ENCODE measurements around the gene ELN. TPM values are rescaled to one million over a fixed set of nuclear protein-coding genes. Genes with fewer than 3 reads are reported as not detected.

ELN gene
- total and polyA plus RNA-seq, 2 of the 8 experiments (the other 6 are each of a cell fraction or from before 2014, with no cell fraction given) = 5.1 to 5.6 TPM

DNA sequence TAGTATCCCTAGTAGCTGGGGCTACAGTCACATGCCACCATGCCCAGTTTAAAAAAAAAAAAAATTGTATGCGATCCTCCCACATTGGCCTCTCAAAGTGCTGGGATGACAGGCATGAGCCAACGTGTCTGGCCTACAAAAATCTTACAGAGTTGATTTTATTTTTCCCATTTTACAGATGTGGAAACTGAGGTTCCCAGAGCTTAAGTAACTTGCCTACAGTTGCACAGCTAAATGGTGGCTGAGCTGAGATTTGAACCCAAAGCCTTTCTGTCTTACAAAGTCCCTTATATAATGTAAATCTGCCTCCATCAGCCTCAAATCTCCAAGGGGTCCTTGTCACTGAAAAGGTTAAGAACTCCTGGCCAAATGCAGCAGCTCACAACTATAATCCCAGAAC lies 31.1 kb downstream of the ELN start:
- Histone ChIP-seq H3K4me3 (ENCODE audit: extremely low read depth in 1 of 4, insufficient read depth in 2 of 4, low read depth in 3 of 4, low read length in 4 of 4) (no peak overlapping the region), H4K5ac (ENCODE audit: insufficient read length, low read depth, low read length) (no peak overlapping the region), H3K4me1 (replicated peaks in 1 of 4; ENCODE audit: control insufficient read depth in 3 of 4, insufficient read depth in 4 of 4, low read length in 3 of 4) (no peaks in the 10 kb centered on the region; a peak in 1 of 7 replicates), H3K27ac (ENCODE audit: low read depth, low read length) (no peak overlapping the region), H4K20me1 (replicated peaks in 1 of 2; ENCODE audit: control insufficient read depth in 1 of 2, insufficient read depth in 2 of 2, low read length in 2 of 2) (no peaks in the 10 kb centered on the region), H3K79me2 (ENCODE audit: control insufficient read depth in 1 of 2, insufficient read depth in 2 of 2, low read length in 2 of 2) (no peaks in the 10 kb centered on the region), H3K4me2 (ENCODE audit: insufficient read depth in 1 of 2, low read depth in 2 of 2, low read length in 2 of 2) (no peak overlapping the region), H3K23ac (ENCODE audit: insufficient read length) (no peak overlapping the region), H3K4ac (replicated peaks; ENCODE audit: insufficient read length, low read depth, low read length) (no peak overlapping the region), H4K8ac (ENCODE audit: extremely low read depth, insufficient read depth, low read length) (no peak overlapping the region), H2AFZ (ENCODE audit: low read length) (no peak overlapping the region), H2BK120ac (replicated peaks; ENCODE audit: low read depth, low read length) (no peak overlapping the region), H3K23me2 (ENCODE audit: low read depth, low read length) (no peaks in the 10 kb centered on the region), H3K27me3 (replicated peaks in 1 of 4; ENCODE audit: control insufficient read depth in 3 of 4, extremely low read depth in 1 of 4, insufficient read depth in 3 of 4, low read length in 3 of 4) (peaks cover 0 to 3% (median 0%) of the 10 kb centered on the region in 4 experiments; a peak in 1 of 7 replicates), H4K91ac (replicated peaks; ENCODE audit: insufficient read length, low read length) (no peak overlapping the region), H3K79me1 (ENCODE audit: low read depth, low read length) (no peaks in the 10 kb centered on the region), H3K9ac (replicated peaks in 1 of 4; ENCODE audit: extremely low read depth in 1 of 4, low read depth in 3 of 4, low read length in 3 of 4) (no peak overlapping the region), H3K36me3 (ENCODE audit: control insufficient read depth in 2 of 4, insufficient read depth in 4 of 4, low read length in 3 of 4) (no peaks in the 10 kb centered on the region), H3K56ac (replicated peaks; ENCODE audit: insufficient read length, low read depth, low read length) (no peak overlapping the region), H2BK20ac (ENCODE audit: low read length) (no peak overlapping the region), H2BK12ac (ENCODE audit: low read depth, low read length) (no peak overlapping the region), H2AK5ac (ENCODE audit: low read depth, low read length) (no peak overlapping the region), H2BK15ac (ENCODE audit: low read length) (no peak overlapping the region), H3K9me3 (ENCODE audit: insufficient read depth in 2 of 2, low read depth in 1 of 2, low read length in 1 of 2) (no peaks in the 10 kb centered on the region), H3K14ac (ENCODE audit: insufficient read length) (no peak overlapping the region), H2BK5ac (ENCODE audit: low read depth, low read length) (no peak overlapping the region), H3K18ac (ENCODE audit: extremely low read depth, low read length) (no peak overlapping the region)
- 94% methylated on average over 2 of the region's 2 CpGs; no CpG with 5 or more reads in 1 of the 2 experiments for WGBS, 2 experiments (ENCODE audit: extremely low coverage in 1 of 2, insufficient coverage in 1 of 2, insufficient read length in 1 of 2, insufficient replicate concordance in 2 of 2, low coverage in 1 of 2, low lambda C conversion rate in 2 of 2, missing lambda C conversion rate in 1 of 2)
- POLR2A ChIA-PET (ENCODE audit: partially characterized antibody) = interaction anchor here (0.7 to 1.6 kb wide), 2 partner anchors 11 to 25 kb away, joined by 3 to 5 read pairs; partner anchors contain the start of gene LIMK1
- CTCF ChIA-PET (ENCODE audit: partially characterized antibody) = interaction anchor here (0.5 to 3.6 kb wide), 7 partner anchors 10 to 444 kb away, joined by 3 to 12 read pairs (median 4); no protein-coding TSS in a partner anchor
- TF ChIP-seq, protein P1, sequence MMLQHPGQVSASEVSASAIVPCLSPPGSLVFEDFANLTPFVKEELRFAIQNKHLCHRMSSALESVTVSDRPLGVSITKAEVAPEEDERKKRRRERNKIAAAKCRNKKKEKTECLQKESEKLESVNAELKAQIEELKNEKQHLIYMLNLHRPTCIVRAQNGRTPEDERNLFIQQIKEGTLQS (IDR thresholded peaks at IDR 0.05; ENCODE audit: insufficient read depth, low read depth, low read length) = no peak
- no peak for TF ChIP-seq ASH2L (IDR thresholded peaks at IDR 0.05; ENCODE audit: low read length)
- TF ChIP-seq CEBPB (IDR thresholded peaks at IDR 0.05; ENCODE audit: low read depth, low read length) = no peak
- TF ChIP-seq CREB1 (IDR thresholded peaks at IDR 0.05) = no peak
- TF ChIP-seq RNF2 (IDR thresholded peaks at IDR 0.05; ENCODE audit: borderline replicate concordance, low read depth, low read length, missing control alignments, poor library complexity, severe bottlenecking) = no peak
- DNase-seq (ENCODE audit: low read depth in 1 of 2, low spot score in 2 of 2) (no peak), FAIRE-seq (no peak)
